ENCODE data around the gene STAC3.

The STAC3 gene

GRCh38 chr12:57254506-57255280 is 3.7 kb upstream of the STAC3 start:
- no peak for DNase-seq (ENCODE audit: low read depth in 2 of 2)

GRCh38 chr12:57250541-57250940 is 446 bp downstream of the STAC3 start:
- DNase-seq (ENCODE audit: low read depth in 2 of 2): no peak

GRCh38 chr12:57248934-57249742 is 1.8 kb downstream of the STAC3 start:
- no peak for DNase-seq (ENCODE audit: low read depth in 2 of 2)

GRCh38 chr12:57247041-57247440 is 3.9 kb downstream of the STAC3 start:
- no peak for DNase-seq (ENCODE audit: low read depth in 2 of 2)

GRCh38 chr12:57244312-57244696 is 6.7 kb downstream of the STAC3 start:
- no peak for DNase-seq (ENCODE audit: low read depth in 2 of 2)

- peak; percentile 77 to 83 for DNase-seq (ENCODE audit: low read depth in 2 of 2)
Observed at GRCh38 chr12:57243521-57244311, 7.3 kb downstream of the STAC3 start.

GRCh38 chr12:57242691-57243454 is 8.1 kb downstream of the STAC3 start:
- DNase-seq (ENCODE audit: low read depth in 2 of 2): peak; percentile 54 to 72

- DNase-seq (ENCODE audit: low read depth in 2 of 2): no peak
Observed at GRCh38 chr12:57242329-57242690, 8.7 kb downstream of the STAC3 start.

GRCh38 chr12:57241402-57242310 is 9.3 kb downstream of the STAC3 start:
- DNase-seq (ENCODE audit: low read depth in 2 of 2): no peak

- no peak for DNase-seq (ENCODE audit: low read depth in 2 of 2)
Observed at GRCh38 chr12:57240926-57241401, 10.0 kb downstream of the STAC3 start.

- DNase-seq (ENCODE audit: low read depth in 2 of 2): peak; percentile 64 to 79
Observed at GRCh38 chr12:57240066-57240921, 10.7 kb downstream of the STAC3 start.

- DNase-seq (ENCODE audit: low read depth in 2 of 2): no peak
Observed at GRCh38 chr12:57239587-57240065, 11.4 kb downstream of the STAC3 start.

GRCh38 chr12:57238854-57239554 is 12.0 kb downstream of the STAC3 start:
- DNase-seq (ENCODE audit: low read depth in 2 of 2): peak; percentile 83 to 89

- no peak for DNase-seq (ENCODE audit: low read depth in 2 of 2)
Observed at GRCh38 chr12:57237932-57238853, 12.8 kb downstream of the STAC3 start.

- no peak for DNase-seq (ENCODE audit: low read depth in 2 of 2)
Observed at GRCh38 chr12:57237596-57237931, 13.4 kb downstream of the STAC3 start.

GRCh38 chr12:57236925-57237595 is 13.9 kb downstream of the STAC3 start:
- DNase-seq (ENCODE audit: low read depth in 2 of 2): no peak

All from stimulated activated CD4-positive, alpha-beta T cell treated with anti-CD3 and anti-CD28 coated beads, Interleukin-1b, Interleukin-23, amount 100 ng/mL, for 4 hours (primary cell).